ENCODE data around the gene TMBIM4.

The TMBIM4 gene

GRCh38 chr12:66140731-66141130, 29.1 kb downstream of the TMBIM4 start:
- no peak for DNase-seq (ENCODE audit: low read depth)

GRCh38 chr12:66139328-66139727, 30.5 kb downstream of the TMBIM4 start:
- DNase-seq (ENCODE audit: low read depth), result no peak

GRCh38 chr12:66137937-66138336, 31.9 kb downstream of the TMBIM4 start:
- DNase-seq (ENCODE audit: low read depth), result no peak

GRCh38 chr12:66132408-66132807, 37.4 kb downstream of the TMBIM4 start:
- no peak for DNase-seq (ENCODE audit: low read depth)

- DNase-seq (ENCODE audit: low read depth), result no peak
These were observed 38.6 kb downstream of the TMBIM4 start for GRCh38 chr12:66131067-66131688.

- DNase-seq (ENCODE audit: low read depth), result peak; percentile 75
These were observed 39.3 kb downstream of the TMBIM4 start, which contains the start of gene LLPH for GRCh38 chr12:66130267-66131066. LLPH (minus strand) TSS chr12:66130750; CDS start chr12:66129106, 1,644 bp downstream.

- DNase-seq (ENCODE audit: low read depth), result no peak
These were observed 39.9 kb downstream of the TMBIM4 start for GRCh38 chr12:66129934-66130266.

- DNase-seq (ENCODE audit: low read depth), result no peak
These were observed 42.1 kb downstream of the TMBIM4 start for GRCh38 chr12:66127650-66128049.

- no peak for DNase-seq (ENCODE audit: low read depth)
These were observed 49.3 kb downstream of the TMBIM4 start for GRCh38 chr12:66120477-66120876.

- DNase-seq (ENCODE audit: low read depth), result no peak
These were observed 49.9 kb downstream of the TMBIM4 start for GRCh38 chr12:66119870-66120241.

- no peak for DNase-seq (ENCODE audit: low read depth)
These were observed 50.4 kb downstream of the TMBIM4 start for GRCh38 chr12:66119229-66119869.

- DNase-seq (ENCODE audit: low read depth), result no peak
These were observed 51.4 kb downstream of the TMBIM4 start for GRCh38 chr12:66118240-66118891.

GRCh38 chr12:66117242-66117641, 52.6 kb downstream of the TMBIM4 start:
- DNase-seq (ENCODE audit: low read depth), result no peak

- no peak for DNase-seq (ENCODE audit: low read depth)
These were observed 54.7 kb downstream of the TMBIM4 start for GRCh38 chr12:66115071-66115600.

- no peak for DNase-seq (ENCODE audit: low read depth)
These were observed 56.3 kb downstream of the TMBIM4 start for GRCh38 chr12:66113471-66113870.

- no peak for DNase-seq (ENCODE audit: low read depth)
These were observed 58.2 kb downstream of the TMBIM4 start for GRCh38 chr12:66111605-66112004.

GRCh38 chr12:66109056-66109455, 60.7 kb downstream of the TMBIM4 start:
- no peak for DNase-seq (ENCODE audit: low read depth)

- DNase-seq (ENCODE audit: low read depth), result no peak
These were observed 61.4 kb downstream of the TMBIM4 start for GRCh38 chr12:66108386-66108785.

- DNase-seq (ENCODE audit: low read depth), result peak; percentile 21
These were observed 62.3 kb downstream of the TMBIM4 start for GRCh38 chr12:66107451-66107915.

- DNase-seq (ENCODE audit: low read depth), result no peak
These were observed 66.5 kb downstream of the TMBIM4 start for GRCh38 chr12:66103016-66103913.

- DNase-seq (ENCODE audit: low read depth), result no peak
These were observed 77.1 kb downstream of the TMBIM4 start for GRCh38 chr12:66092559-66093269.
